ENCODE data around the gene PCK1.

The PCK1 gene

GRCh38 chr20:57580478-57581201, 19.7 kb downstream of the PCK1 start:
- no peak for DNase-seq (ENCODE audit: low read depth, low spot score)
- no peak overlapping the region for H3K9ac ChIP-seq (ENCODE audit: insufficient read length)
- H3K36me3 ChIP-seq (ENCODE audit: insufficient read depth, low read length) = no peaks in the 10 kb centered on the region
- no peak for TF ChIP-seq POLR2AphosphoS5 (IDR thresholded peaks at IDR 0.05; ENCODE audit: borderline replicate concordance, low read depth, low read length)
- TF ChIP-seq FOXP2 (optimal IDR thresholded peaks at IDR 0.05; ENCODE audit: control extremely low read depth, extremely low read length, insufficient read depth) = no peak
- TF ChIP-seq EZH2 (IDR thresholded peaks at IDR 0.05) = no peak
- H3K9me3 ChIP-seq (ENCODE audit: low read depth, low read length) = no peaks in the 10 kb centered on the region
- peak overlapping the region; percentile 29; the same call in 1 of the 2 replicates for H3K4me3 ChIP-seq
- no peak overlapping the region for H3K27ac ChIP-seq

- no peaks in the 10 kb centered on the region for H3K9me3 ChIP-seq (ENCODE audit: low read depth, low read length)
- no peak overlapping the region for H3K4me3 ChIP-seq
- no peak for DNase-seq (ENCODE audit: low read depth, low spot score)
- no peak overlapping the region for H3K9ac ChIP-seq (ENCODE audit: insufficient read length)
- peak overlapping the region; percentile 95; the same call in 1 of the 2 replicates for H3K27ac ChIP-seq
- TF ChIP-seq POLR2AphosphoS5 (IDR thresholded peaks at IDR 0.05; ENCODE audit: borderline replicate concordance, low read depth, low read length) (no peak), FOXP2 (optimal IDR thresholded peaks at IDR 0.05; ENCODE audit: control extremely low read depth, extremely low read length, insufficient read depth) (no peak), EZH2 (IDR thresholded peaks at IDR 0.05) (no peak)
- H3K36me3 ChIP-seq (ENCODE audit: insufficient read depth, low read length) = no peaks in the 10 kb centered on the region
Observed at GRCh38 chr20:57581202-57582028, 20.5 kb downstream of the PCK1 start.

- peak overlapping the region; percentile 75 for H3K4me3 ChIP-seq
- TF ChIP-seq FOXP2 (optimal IDR thresholded peaks at IDR 0.05; ENCODE audit: control extremely low read depth, extremely low read length, insufficient read depth) (no peak), POLR2AphosphoS5 (IDR thresholded peaks at IDR 0.05; ENCODE audit: borderline replicate concordance, low read depth, low read length) (no peak), EZH2 (IDR thresholded peaks at IDR 0.05) (no peak)
- H3K9ac ChIP-seq (ENCODE audit: insufficient read length) = peak overlapping the region; percentile 67
- no peaks in the 10 kb centered on the region for H3K9me3 ChIP-seq (ENCODE audit: low read depth, low read length)
- no peaks in the 10 kb centered on the region for H3K36me3 ChIP-seq (ENCODE audit: insufficient read depth, low read length)
- DNase-seq (ENCODE audit: low read depth, low spot score) = no peak
- H3K27ac ChIP-seq = peak overlapping the region; percentile 95
Observed at GRCh38 chr20:57582029-57582378, 21.1 kb downstream of the PCK1 start.

GRCh38 chr20:57582432-57583288, 21.8 kb downstream of the PCK1 start:
- Histone ChIP-seq H3K9me3 (ENCODE audit: low read depth, low read length) (no peaks in the 10 kb centered on the region), H3K36me3 (ENCODE audit: insufficient read depth, low read length) (no peaks in the 10 kb centered on the region), H3K27ac (peak overlapping the region; percentile 95), H3K4me3 (peak overlapping the region; percentile 75), H3K9ac (ENCODE audit: insufficient read length) (peak overlapping the region; percentile 67)
- DNase-seq (ENCODE audit: low read depth, low spot score) = peak; percentile 66
- TF ChIP-seq EZH2 (IDR thresholded peaks at IDR 0.05) (no peak), POLR2AphosphoS5 (IDR thresholded peaks at IDR 0.05; ENCODE audit: borderline replicate concordance, low read depth, low read length) (peak; percentile 66), FOXP2 (optimal IDR thresholded peaks at IDR 0.05; ENCODE audit: control extremely low read depth, extremely low read length, insufficient read depth) (peak; percentile 73)

- Histone ChIP-seq H3K9me3 (ENCODE audit: low read depth, low read length) (no peaks in the 10 kb centered on the region), H3K36me3 (ENCODE audit: insufficient read depth, low read length) (no peaks in the 10 kb centered on the region), H3K27ac (peak overlapping the region; percentile 95), H3K9ac (ENCODE audit: insufficient read length) (no peak overlapping the region), H3K4me3 (no peak overlapping the region; the same call in 1 of the 2 replicates)
- no peak for TF ChIP-seq POLR2AphosphoS5 (IDR thresholded peaks at IDR 0.05; ENCODE audit: borderline replicate concordance, low read depth, low read length)
- DNase-seq (ENCODE audit: low read depth, low spot score) = no peak
Observed at GRCh38 chr20:57583289-57584257, 22.7 kb downstream of the PCK1 start.

- Histone ChIP-seq H3K36me3 (ENCODE audit: insufficient read depth, low read length) (no peaks in the 10 kb centered on the region), H3K9ac (ENCODE audit: insufficient read length) (no peak overlapping the region)
- TF ChIP-seq FOXP2 (optimal IDR thresholded peaks at IDR 0.05; ENCODE audit: control extremely low read depth, extremely low read length, insufficient read depth) = no peak
- no peak for TF ChIP-seq EZH2 (IDR thresholded peaks at IDR 0.05)
- no peak for TF ChIP-seq POLR2AphosphoS5 (IDR thresholded peaks at IDR 0.05; ENCODE audit: borderline replicate concordance, low read depth, low read length)
Observed at GRCh38 chr20:57584768-57585461, 24.0 kb downstream of the PCK1 start.

More at GRCh38 chr20:57584768-57585461, 24.0 kb downstream of the PCK1 start:
- no peak overlapping the region for H3K27ac ChIP-seq
- no peaks in the 10 kb centered on the region for H3K9me3 ChIP-seq (ENCODE audit: low read depth, low read length)
- DNase-seq (ENCODE audit: low read depth, low spot score) = no peak
- no peak overlapping the region for H3K4me3 ChIP-seq
